ENCODE data around the gene CNTN5.

DNA sequence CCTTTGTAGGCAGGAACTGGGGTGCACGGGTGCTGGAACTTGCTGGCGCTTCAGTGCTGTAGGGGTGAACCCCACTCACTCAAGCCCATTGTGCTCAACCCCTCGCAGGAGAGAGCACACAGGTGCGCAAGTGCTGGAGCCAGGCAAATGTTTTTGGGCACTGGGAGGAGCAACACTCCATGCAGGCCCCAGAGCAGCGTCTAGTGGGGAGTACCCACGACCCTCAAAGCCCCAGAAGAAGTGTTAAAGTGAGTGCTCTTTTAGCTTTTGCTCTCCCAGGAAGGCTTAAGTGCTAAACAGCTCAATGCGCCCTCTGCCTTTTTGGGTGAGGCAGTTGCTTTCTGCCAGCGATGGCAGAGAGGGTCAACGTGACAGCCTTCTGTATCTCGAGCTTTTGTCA is 1384.2 kb downstream of the CNTN5 start:
- TF ChIP-seq IRF3 (IDR thresholded peaks at IDR 0.05; ENCODE audit: low read depth, low read length) = no peak
- TF ChIP-seq, protein P1, sequence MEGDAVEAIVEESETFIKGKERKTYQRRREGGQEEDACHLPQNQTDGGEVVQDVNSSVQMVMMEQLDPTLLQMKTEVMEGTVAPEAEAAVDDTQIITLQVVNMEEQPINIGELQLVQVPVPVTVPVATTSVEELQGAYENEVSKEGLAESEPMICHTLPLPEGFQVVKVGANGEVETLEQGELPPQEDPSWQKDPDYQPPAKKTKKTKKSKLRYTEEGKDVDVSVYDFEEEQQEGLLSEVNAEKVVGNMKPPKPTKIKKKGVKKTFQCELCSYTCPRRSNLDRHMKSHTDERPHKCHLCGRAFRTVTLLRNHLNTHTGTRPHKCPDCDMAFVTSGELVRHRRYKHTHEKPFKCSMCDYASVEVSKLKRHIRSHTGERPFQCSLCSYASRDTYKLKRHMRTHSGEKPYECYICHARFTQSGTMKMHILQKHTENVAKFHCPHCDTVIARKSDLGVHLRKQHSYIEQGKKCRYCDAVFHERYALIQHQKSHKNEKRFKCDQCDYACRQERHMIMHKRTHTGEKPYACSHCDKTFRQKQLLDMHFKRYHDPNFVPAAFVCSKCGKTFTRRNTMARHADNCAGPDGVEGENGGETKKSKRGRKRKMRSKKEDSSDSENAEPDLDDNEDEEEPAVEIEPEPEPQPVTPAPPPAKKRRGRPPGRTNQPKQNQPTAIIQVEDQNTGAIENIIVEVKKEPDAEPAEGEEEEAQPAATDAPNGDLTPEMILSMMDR (IDR thresholded peaks at IDR 0.05) = no peak
- TF ChIP-seq YY1 (IDR thresholded peaks at IDR 0.05; ENCODE audit: low read depth) = no peak
- TF ChIP-seq SIN3A (IDR thresholded peaks at IDR 0.05; ENCODE audit: borderline replicate concordance, low read depth, low read length) = no peak
- TF ChIP-seq TAF1 (IDR thresholded peaks at IDR 0.05; ENCODE audit: borderline replicate concordance, low read depth, low read length) = no peak
- no peak for TF ChIP-seq EP300 (IDR thresholded peaks at IDR 0.05; ENCODE audit: borderline replicate concordance in 1 of 2, low read depth in 1 of 2, low read length in 1 of 2)
- TF ChIP-seq RXRA (IDR thresholded peaks at IDR 0.05; ENCODE audit: borderline replicate concordance, low read depth) = no peak
- no peak for TF ChIP-seq SMC3 (IDR thresholded peaks at IDR 0.05; ENCODE audit: low read depth, low read length)
- no peak for TF ChIP-seq EZH2phosphoT487 (IDR thresholded peaks at IDR 0.05; ENCODE audit: borderline replicate concordance, low read depth)
- no peak for TF ChIP-seq POLR2AphosphoS5 (IDR thresholded peaks at IDR 0.05; ENCODE audit: low read depth, low read length)
- TF ChIP-seq RAD21 (IDR thresholded peaks at IDR 0.05; ENCODE audit: low read length) = no peak
- TF ChIP-seq FOXJ3 (CRISPR knock-in tag; IDR thresholded peaks at IDR 0.05) = no peak
- no peak for TF ChIP-seq GABPA (IDR thresholded peaks at IDR 0.05; ENCODE audit: low read depth)

All from SK-N-SH (cell line).